Frontal cortex (tissue), 4 donors: ENCODE results near the gene FAM124B. TPM values are rescaled to one million over a fixed set of nuclear protein-coding genes. Genes with fewer than 3 reads are reported as not detected.
"Not testable (repeated sequence)": the region's sequence is repeated elsewhere in the genome, so short reads cannot be mapped to it uniquely, and the experiment has no call there.

ENCODE experiments used
- DNase-seq, 2 donors: peaks; one replicate each; pipeline ENCODE4 v3.0.0; 2012; ENCODE audit warnings: low spot score in 2 of 2
- FAIRE-seq: peaks from 2 replicates; lab custom pipeline; 2012; peaks lifted over from hg19 to GRCh38; lab: Jason Lieb, UNC
- total RNA-seq: library from RNA; depleted of rRNA; stranded (reverse); fragments of >200 nt; gene quantifications from one replicate; pipeline ENCODE4 v1.2.3, GENCODE V29; 2014
- donor health status: control.
- donor health status: control.
- donor health status: control.

The FAM124B gene
- total RNA-seq, 1 donor from 2014 or later, result 8.2 TPM

DNA sequence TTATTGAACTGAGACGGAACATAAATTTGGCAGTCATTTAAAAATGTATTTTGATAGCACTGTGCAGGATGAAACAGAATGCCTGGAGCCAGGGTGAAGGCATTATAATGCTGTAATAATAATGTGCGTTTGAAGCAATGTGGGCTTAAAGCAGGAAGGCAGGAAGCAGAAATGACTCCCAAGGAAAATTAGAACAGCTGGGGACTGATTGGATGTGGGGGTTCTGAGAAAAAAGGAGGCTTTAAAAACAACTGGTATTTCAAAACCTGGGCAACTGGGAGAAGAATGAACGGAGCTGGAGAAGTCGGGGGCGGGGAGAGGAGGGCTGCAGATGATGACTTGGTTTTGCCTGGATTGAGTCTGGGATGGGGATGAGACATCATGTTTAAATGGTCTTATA, 12.6 kb downstream of the FAM124B start:
- DNase-seq (no peak), FAIRE-seq (no peak)

DNA sequence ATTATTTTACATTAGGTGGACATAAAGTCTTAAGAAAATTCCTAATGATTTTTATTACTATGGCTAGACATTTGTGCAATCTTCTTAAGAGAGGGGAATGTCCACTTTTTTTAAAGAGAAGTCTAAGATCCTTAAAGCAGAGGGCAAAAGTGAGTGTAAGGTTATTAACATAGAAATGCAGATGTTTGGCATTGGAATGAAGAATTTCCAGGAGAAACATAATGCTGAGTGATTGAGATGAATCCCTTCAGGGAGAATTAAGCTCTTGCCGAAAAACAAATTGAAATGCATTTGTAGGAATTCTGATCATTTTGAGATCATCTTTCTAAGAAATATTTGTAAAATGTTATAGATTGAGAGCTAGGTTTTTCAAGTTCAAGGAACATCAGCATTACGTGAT, 15.0 kb downstream of the FAM124B start:
- FAIRE-seq (no peak), DNase-seq (no peak)

DNA sequence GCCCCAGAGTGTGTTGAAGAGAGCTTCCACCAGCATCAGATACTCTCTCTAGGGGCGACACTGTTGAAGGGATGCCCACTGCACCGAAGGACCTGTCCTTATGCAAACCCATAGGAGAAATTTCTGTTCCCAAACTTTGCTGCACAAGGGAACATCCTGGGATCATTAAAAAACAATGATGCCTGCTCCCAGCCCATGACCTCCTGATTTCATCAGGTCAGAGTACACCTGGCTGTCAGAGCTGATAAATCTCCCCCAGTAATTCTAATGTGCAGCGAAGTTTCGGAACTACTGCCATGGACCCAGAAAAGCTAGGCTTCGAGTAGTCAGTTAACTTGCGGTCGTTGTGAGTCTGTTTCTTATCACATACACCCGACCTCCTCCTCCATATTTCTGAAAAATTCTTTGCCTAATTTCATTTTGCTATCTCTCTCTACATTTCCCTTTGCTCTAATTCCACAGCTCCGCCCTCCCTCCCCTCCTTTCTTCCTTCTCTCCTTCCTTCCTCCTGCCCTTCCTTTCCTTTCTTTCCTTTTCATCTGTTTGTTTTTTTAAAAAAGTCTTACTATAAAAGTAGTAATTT, 18.8 kb downstream of the FAM124B start:
- DNase-seq (no peak), FAIRE-seq (no peak)

DNA sequence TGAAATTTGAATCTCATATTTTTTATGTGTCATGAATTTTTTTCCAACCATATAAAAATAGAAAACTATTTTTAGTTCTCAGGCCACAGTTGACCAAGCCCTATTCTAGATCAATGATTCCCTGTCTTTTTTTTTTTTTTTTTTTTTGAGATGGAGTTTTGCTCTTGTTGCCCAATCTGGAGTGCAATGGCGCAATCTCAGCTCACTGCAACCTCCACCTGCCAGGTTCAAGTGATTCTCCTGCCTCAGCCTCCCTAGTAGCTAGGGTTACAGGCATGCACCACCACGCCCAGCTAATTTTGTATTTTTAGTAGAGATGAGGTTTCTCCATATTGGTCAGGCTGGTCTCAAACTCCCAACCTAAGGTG, 19.6 kb downstream of the FAM124B start:
- not testable (repeated sequence) for FAIRE-seq, DNase-seq

DNA sequence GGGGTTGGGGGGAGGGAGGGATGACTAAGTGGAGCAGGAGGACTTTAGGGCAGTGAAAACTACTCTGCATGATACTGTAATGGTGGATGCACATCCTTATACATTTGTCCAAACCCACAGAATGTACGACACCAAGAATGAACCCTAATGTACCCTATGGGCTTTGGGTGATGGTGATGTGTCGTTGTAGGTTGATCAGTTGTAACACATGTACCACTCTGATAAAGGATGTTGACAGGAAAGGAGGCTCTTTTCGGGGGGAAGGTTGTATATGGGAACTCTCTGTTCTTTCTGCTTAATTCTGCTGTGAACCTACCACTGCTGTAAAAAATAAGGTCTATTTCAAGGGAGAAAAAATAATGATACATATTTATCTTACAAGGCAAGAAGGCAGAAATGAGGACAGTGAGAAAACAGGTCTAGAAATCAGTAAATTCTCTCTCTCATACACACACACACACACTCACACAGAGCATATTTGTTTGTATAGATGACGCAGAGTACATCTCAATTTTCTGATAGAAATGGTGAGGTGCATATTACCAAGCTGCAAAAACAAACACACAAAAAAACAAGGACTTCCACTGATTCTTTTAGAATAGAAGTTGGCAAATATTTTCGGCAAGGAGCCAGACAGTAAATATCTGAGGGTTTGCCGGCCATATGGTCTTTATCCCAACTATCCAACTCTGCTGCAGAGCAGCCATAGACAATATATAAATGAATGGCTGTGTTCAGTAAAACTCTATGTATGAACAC, 20.2 kb downstream of the FAM124B start:
- no peak for FAIRE-seq
- no peak for DNase-seq

DNA sequence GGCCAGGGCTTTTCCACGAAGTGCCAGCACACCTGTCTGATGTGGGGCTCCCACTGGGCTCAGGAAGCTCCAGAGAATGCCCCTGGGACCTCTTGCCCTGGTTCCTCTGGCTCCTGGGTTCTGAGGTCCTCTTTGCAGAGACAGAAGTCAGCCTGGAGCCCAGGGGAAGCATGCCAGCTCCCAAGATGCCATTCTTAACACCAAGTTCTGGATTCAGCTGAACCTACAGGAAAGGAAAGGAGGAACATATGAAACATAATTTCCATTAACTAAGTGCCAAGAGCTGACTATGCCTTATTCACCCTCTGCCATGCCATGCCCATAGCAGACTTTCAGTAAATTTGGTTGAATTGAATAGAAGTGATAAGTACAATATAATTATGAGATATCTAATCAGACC, 21.9 kb downstream of the FAM124B start:
- DNase-seq (no peak), FAIRE-seq (no peak)

DNA sequence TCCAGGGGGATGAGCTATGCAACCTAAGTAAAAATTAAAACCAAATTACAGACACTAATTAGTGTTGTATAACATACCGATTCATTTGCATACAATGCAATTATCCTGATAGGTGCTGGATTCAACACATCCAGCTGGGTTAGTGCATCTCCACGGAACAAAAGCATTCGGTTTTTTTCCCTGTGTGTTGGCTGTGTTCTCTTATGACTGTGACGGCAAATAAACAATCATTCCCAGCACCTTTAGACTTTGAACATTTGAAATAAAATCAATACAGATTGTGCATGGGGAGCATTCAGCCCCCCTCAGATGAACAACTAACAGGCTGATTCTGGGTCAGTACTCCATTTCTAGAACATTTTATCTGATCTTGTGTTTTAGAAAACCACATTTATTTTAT, 22.7 kb downstream of the FAM124B start:
- DNase-seq (no peak), FAIRE-seq (no peak)

DNA sequence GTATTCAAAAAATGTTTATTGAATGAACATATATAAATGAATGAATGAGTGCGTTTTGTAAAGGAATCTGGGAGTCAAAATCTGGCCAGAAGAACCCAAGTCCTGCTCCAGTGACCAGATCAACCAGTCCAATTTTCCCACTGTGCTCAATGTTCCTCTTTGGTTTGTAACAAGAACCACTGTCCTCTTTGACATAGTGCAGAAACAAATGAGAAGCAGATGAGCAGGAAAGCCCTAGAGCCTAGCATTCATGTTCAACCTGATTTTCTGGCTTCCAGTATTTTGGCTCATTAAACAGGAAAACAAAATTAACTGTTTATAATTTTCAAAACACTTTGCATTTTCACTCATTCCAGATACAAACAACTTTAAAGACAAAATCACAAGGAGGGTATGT, 23.2 kb downstream of the FAM124B start:
- FAIRE-seq (no peak), DNase-seq (no peak)

DNA sequence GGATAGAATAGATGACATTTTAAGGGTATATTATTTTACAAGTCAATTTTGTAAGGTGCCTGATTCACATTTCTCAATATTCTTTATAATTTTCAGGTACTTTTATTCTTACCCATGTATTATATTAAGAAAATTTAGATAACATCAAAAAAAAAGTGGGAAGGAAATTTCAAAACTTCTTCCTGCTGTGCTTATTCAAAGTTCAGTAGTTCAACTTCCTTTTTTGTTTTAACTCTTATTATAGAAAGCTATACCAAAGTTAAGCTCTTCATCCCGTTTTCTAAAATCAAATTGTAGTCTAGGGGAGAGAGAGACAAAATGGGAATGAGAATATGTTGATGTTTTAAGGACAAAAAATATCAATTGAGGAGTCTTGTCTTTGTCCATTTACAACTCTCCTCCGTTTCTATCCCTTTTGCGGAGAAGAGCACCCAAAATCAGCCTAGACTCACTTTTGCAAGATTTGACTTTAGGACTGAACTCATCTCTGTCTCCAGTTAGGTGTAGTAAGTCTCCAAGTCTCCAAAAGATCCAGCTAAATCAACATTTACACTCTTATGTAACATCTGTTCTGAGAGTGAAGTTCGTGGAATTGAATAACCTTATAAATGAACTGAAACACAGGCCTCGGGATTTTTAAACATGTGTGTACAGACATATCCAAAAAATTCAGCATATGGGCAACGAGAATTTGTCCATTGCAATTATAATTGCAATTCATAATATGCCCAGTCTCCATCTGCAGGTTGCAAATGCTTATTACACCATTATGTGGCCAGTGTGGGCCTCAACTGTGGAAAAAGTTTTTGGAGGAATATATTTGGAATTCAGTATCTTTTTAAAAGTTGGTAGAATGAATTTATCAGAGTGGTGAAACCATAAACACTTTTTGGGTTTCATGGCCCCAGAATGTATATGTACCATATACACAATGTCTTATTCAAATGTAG, 23.9 kb downstream of the FAM124B start:
- DNase-seq, result no peak
- FAIRE-seq, result peak; percentile 30

DNA sequence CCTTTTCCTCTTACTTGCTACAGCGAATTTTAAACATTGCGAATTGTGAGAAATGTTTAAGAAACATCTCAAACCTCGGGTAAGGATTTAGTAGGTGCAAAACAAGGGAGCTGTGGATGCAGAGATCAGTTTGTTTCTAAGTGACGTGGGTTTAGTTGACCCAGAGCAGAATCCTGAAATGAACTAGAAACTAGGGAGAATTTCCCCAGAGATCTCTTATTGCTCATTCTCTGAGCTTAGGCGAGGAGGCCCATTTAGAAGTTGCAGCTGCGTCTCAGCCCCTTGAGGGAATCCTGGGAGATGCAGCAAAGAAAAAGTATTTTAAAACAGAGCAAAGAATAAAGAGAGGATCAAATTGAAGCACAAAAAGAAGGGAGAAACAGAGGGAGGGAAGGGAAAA, 29.3 kb downstream of the FAM124B start:
- FAIRE-seq (no peak), DNase-seq (no peak)

DNA sequence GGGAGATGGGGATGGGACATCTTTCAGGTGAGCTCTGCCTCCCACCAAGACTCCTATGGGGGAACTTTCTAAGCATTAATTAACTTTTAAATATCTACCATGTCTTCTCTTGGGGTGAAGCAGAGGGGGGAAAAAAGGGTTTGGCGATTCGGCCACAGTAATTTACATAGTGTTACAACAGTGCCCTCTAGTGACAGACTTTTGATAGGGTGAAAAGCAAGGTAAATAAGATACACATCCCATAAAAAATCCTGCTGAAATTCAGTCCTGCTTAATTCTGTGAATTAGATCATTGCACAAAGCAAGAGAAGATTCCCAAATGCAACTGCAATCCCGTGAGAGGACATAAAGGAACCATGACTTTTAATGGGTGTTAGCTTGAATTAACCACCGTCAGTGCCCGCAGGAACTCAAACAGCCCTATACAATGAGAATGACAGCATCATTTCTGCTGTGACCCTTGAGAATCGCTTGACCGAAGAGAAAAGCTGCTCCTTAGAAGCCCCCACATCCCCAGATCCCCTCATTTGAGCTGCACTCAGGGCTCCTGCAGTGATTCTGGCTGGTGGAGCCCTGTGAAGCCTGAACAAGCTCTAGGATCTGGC, 32.8 kb downstream of the FAM124B start:
- no peak for FAIRE-seq

DNA sequence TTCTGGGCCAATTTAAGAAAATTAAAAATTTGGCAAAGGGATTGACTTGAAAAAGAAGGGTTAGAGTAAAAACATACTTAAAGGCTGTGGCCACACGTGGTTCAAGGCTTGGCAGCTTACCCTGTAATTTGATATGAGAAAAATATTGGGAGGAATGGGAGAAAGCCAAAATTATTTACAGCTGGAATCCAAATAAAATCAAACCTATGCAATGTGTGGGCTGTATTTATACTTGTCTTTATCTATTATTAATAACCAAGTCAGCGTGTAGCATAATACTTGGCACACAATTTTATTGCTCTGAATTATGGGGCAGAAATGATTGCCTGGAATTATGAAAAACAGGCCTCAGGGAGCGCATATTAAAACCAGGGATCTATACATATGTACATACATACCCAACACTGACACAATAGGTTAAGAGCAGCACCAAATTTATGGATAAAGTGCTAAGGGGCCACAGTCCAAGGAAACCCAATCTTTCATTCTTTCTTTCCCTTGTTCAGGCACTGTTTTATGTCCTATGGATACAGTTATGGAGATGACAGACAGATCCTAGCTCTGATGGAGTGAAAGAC, 35.6 kb downstream of the FAM124B start:
- no peak for FAIRE-seq
- DNase-seq, result no peak

More for the DNA sequence above, 32.8 kb downstream of the FAM124B start:
- no peak for DNase-seq

DNA sequence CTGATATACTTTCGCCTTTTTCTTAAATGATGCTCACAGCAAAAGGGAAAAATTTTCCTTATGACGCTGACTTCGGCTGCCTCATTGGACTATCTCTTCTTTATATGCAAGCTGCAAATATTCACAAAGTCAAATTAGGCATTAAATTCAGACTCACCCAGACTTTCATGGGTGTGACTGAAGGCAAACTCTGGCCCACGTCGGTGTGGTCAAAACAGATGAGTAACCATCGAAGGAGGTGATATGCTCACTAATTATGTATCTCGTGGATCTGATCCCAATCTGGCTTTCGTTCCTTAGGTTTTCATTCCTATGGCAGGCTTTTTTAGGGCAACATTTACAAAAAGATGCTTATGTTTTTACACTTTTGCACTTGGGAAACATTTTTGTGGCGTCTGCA, 36.6 kb downstream of the FAM124B start:
- FAIRE-seq (no peak), DNase-seq (no peak)

DNA sequence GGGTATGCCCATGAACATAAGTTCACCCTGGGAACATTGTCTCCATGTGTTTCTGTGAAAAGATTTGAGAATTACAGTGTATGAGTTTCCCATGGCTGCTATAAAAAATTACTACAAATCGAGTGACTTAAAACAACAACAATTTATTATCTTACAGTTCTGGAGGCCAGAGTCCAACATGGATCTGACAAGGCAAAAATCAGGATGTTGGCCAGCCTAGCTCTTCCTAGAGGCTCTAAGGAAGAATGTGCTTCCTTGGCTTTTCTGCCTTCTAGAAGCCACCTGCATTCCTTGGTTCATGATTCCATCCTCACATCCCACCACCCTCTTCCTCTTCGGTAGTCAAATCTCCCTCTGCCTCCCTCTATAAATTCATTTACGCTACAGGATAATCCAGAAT, 38.6 kb downstream of the FAM124B start:
- FAIRE-seq (no peak), DNase-seq (no peak)

DNA sequence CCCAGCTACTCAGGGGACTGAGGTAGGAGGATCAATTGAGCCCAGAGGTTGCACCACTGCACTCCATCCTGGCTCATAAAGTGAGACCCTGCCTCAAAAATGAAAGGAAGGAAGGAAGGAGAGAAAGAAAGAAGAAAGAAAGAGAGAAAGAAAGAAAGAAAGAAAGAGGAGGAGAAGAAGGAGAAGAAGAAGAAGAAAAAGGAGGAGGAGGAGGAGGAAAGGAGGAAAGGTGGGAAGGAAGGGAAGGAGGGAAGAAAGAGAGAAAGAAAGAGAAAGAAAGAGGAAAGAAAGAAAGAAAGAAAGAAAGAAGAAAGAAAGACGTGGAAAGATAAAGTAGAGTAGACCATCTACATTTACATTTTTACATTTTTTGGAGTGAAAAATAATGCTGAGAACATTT, 39.8 kb downstream of the FAM124B start:
- FAIRE-seq (no peak), DNase-seq (no peak)

DNA sequence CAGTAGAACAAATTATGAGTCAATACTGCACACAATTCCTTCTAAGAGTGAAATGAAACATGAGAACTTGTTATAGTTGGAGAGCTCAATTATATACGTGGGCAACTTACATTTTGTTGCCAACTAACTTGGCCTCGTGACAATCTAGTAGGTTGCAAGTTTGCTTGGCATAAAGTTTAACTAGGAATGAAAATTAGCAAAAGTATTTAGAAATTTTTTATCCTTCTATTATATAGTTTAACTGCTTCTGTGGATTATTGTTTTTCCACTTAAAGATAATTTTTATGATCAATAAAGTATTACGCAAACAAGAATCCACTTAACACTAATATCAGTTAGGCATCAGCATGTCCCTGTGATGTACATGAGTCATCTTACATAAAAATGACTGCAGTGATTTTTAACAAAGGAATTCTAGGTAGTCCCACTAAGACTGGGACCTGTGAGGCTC, 41.1 kb downstream of the FAM124B start:
- DNase-seq (no peak), FAIRE-seq (no peak)

DNA sequence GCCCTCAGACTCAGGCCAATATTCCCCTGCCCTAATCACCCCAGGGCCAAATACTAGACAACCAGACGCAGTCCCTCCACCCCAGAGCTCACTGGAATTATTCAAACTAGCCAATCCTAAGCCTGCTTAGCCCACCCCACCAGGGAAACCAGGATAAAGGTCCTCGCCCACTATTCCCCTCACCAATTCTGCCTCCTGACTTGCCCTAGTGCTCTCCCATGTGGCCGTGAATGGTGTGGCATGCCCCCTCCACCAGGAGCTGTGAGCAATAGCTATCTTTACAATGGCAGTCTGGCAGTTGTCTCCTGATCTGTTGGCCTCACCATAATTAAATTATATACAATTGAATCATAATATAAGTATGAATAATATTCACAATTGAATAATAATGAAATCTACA, 42.3 kb downstream of the FAM124B start:
- no peak for FAIRE-seq
- no peak for DNase-seq

DNA sequence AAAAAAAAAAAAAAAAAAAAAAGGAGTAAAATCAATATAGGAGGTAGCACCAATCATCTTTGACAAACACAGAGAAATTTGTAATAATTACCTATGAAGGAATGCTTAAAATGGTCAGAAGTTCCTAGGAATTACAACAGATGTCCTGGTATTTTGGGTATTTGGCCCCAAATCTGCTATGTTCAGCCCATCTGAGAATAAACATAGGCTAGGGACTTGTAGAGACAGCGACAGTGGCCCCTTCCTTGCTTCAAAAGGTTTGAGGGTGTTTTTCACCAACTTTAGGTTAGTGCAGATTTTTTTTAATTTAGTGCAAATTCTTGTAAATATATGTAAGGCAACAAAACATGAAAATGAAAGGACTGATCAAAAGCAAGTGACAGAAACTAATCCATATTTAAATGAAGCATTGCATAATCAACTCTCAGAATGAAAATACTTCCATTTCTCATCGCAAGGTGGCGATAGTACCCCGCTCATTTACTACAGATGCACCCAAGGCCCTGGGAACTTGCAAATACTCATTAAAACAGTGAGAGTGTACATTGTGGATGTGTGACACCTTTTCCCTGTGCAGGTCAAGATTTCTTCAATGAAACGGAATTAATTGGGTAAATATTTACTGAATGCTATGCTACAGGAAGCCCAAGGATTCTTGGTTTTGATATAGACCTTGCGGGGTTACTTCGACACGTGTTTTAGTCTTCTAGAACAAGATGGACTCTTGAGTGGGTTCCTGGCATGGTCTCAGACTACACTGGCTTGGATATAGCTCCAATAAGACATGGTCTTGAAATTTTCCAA, 44.6 kb downstream of the FAM124B start:
- DNase-seq (peak; percentile 39 to 67), FAIRE-seq (peak; percentile 95)

DNA sequence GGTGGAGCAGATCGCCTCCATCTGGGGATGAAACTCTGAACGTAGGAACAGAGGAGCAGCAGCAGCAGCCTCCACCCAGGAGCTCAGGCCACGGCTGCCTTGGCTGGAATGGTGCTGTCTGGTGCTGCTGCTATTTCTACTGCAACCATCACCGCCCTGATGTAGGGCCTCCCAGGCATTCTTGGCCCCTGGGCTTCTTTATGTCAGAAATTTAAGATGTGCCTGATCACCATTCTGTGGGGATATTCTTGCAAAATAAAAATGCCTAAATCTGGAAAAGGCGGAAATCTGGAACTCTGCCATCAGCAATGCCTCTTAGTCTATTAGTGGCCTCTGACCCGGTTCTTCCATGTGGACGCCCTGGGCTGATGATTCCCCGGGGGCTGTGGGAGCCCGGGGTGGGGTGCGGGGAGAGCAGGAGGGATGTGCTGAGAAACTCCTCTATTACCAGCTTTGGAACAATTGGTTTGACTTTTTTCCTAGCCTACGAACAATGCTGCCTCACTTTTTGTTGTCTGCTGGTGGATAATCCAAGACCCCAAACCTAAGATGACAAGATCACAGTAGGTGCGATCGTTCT, 47.2 kb downstream of the FAM124B start:
- DNase-seq (no peak), FAIRE-seq (no peak)
